Fibroblast of mammary gland (primary cell): ENCODE measurements around the gene ANKRD28.

ENCODE experiments used
- DNase-seq: peaks from one replicate; pipeline ENCODE4 v3.0.0-alpha.2; 2010; ENCODE audit warnings: low read depth
- H3K4me3 ChIP-seq: 2 replicates; pipeline ENCODE4 v1.5.1; 2011; ENCODE audit warnings: low read depth, mild to moderate bottlenecking, low read length, moderate library complexity; ENCODE audit not compliant: control insufficient read depth
- CTCF ChIP-seq: conservative IDR thresholded peaks from 2 replicates; pipeline ENCODE4 v1.5.1; 2011; ENCODE audit warnings: low read depth, low read length, inconsistent platforms; ENCODE audit not compliant: control insufficient read depth, insufficient read depth

ANKRD28 gene

GRCh38 chr3:15659254-15659975 is 138.4 kb downstream of the ANKRD28 start:
- no peak for TF ChIP-seq CTCF
- peak; percentile 40 for DNase-seq
- H3K4me3 ChIP-seq, result no peak overlapping the region

DNA sequence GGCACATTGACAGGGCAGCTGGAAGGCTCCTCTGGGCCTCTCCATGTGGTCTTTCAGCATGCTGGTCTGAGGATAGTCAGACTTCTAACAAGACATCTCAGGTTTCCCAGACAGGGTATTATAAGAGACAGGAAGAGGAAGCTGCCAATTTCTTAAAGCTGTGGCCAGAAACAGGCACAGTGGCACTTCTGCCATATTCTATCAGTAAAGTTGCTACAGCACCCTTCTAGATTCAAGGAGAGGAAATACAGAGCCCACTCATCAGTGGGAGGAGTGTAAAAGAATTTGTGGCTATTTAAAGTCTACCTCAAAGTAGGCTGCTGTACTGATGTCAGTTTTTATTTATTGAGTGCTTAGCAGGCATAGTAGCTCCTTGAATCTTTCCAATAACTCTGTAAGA is 140.8 kb downstream of the ANKRD28 start:
- no peak overlapping the region for H3K4me3 ChIP-seq
- TF ChIP-seq CTCF, result no peak
- DNase-seq, result no peak

GRCh38 chr3:15656342-15656741 is 141.4 kb downstream of the ANKRD28 start:
- no peak overlapping the region for H3K4me3 ChIP-seq
- no peak for DNase-seq
- no peak for TF ChIP-seq CTCF

GRCh38 chr3:15654891-15655290 is 142.9 kb downstream of the ANKRD28 start:
- no peak overlapping the region for H3K4me3 ChIP-seq
- no peak for DNase-seq
- no peak for TF ChIP-seq CTCF

DNA sequence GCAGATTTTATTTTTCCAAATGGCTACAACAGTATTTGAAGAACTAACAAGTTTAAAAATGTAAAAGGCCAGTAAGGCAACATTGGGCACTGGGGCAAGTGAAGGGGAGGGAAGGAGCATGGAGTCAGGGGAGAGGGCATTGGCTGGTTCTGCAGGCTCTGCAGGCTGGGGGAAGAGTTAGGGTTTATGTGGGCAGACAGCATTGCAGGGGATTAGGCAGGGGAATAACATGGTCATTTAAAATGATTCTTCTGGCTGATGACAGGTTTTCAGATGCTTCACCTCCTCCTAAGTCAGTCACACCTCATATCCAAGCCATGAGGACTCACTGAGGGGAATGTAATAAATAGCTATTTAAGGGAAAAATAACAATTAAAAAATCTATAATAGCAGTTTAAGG is 143.7 kb downstream of the ANKRD28 start:
- no peak for DNase-seq
- no peak overlapping the region for H3K4me3 ChIP-seq
- TF ChIP-seq CTCF, result no peak

DNA sequence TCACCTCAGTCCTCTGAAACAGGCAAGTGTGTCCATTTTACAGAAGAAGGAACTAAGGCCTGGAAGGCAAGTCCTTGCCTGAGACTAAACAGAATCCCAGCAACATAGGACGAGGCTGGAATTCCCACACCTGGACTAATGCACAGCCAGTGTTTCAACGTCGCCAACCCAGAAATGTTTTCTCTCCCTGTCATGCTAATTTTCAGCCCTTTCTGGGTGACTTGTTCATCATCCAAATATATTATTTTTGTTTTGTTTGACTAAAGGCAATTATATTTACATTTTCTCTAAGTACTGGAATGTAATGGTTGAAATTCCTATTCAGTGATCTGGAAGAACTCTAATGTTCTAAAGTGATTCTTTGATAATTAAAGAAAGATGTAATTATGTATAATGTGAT is 144.5 kb downstream of the ANKRD28 start:
- no peak for DNase-seq
- H3K4me3 ChIP-seq, result no peak overlapping the region
- no peak for TF ChIP-seq CTCF

- no peak for TF ChIP-seq CTCF
- H3K4me3 ChIP-seq, result no peak overlapping the region
- DNase-seq, result no peak
These were observed 146.4 kb downstream of the ANKRD28 start for GRCh38 chr3:15651396-15651795.
